ENCODE measurements around the gene SIX5. TPM values are rescaled to one million over a fixed set of nuclear protein-coding genes. Genes with fewer than 3 reads are reported as not detected.

SIX5 gene
- total RNA-seq, 2 experiments from 2014 or later, result 0.53 to 0.89 TPM

DNA sequence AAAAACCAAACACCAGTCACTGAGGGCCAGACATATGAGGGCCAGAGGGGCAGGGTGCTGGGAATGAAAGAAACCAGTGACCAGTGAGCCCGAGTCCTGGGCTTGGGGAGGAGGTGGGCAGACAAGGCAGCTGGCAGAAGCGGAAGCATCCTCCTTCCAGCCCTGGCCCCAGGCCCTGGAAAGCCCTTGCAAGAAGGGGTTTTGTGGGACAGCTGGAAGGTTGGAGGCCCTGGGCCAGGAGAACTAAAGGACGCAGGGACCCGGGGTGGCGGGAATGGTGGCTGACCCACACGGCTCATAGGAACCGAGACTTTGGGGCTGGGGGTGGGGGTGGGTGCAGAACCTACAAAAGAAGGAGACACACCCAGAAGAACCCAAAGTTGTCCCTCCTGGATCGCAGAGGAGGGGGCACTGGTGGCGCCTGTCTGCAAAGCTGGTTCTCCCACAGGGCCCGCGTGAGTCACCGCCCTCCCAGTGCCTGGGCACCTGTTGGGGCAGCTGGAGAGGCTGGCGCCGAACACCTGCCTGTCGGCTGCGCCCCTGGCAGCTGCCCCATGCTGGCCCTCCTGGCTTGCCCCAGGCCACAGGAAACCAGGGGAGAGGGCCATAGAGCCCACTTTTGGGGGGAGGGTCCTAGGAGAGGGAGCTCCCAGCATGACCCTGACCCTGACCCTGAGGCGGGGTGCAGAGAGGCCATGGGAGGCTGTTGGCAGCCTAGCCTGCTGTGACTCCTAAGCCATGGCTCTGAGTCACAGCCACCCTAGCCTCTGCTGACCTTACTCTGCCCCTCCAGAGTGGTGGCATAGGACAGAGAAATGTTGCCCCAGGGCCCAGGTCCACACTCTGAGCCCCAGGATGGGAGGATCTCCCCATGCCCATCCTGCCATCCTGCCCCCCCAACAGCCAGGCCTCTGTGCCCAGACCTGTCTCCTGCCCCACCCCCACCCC is 12.4 kb upstream of the SIX5 start:
- H3K36me3 Mint-ChIP-seq (ENCODE audit: low read depth), result peaks cover 3% of the 10 kb centered on the region
- H3K4me1 Mint-ChIP-seq (ENCODE audit: low read depth), result peaks cover 16% of the 10 kb centered on the region
- ChIA-PET POLR2A (no interaction called here), CTCF (interaction anchor here (1.2 kb wide), 1 partner anchor 12 kb away, joined by 6 read pairs; the partner anchor contains the start of gene SIX5)
- peaks cover 36% of the 10 kb centered on the region for H3K27me3 Mint-ChIP-seq (ENCODE audit: low read depth)
- H3K4me3 Mint-ChIP-seq, result no peak overlapping the region
- DNase-seq (no peak), ATAC-seq (no peak)
- H3K27ac Mint-ChIP-seq, result no peak overlapping the region
- H3K9me3 Mint-ChIP-seq (ENCODE audit: insufficient read depth), result no peaks in the 10 kb centered on the region

DNA sequence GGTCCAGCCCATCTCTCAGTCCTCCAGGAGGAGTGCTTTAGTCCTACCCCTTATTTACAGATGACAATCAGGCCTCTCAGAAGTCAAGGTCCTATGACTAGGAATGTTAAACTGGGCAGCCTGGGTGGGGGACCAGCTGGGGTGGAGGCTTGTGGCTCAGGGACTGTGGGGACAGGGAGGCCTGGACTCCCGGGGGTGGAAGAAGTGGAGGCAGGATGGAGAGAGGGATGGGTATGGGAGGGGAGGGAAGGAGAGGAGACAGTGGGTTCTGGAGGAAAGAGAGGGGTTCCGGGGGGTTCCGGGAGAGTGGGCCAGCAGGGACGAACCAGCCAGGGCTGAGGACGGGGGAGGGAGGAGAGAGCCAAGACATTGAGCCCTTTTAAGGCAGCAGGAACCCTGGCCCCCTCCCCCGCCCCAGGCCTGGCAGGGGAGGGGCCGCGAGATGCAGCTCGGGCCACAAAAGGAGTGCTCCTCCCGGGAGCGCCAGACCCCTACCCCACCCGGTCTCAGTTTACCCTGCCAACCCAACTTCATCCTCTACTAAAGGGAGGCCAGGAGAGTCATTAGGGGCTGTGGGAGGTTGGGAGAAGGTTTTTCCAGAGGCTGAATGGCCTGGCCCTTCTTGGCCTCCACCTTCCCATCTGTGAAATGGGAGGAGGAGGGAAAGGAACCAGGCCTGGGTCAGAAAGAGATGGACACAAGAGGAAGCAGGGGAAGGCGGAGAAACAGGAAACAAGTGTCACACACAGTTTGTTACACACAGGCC is 11.6 kb upstream of the SIX5 start:
- ChIA-PET CTCF (interaction anchor here (1.2 to 2.8 kb wide), 3 partner anchors 11 to 19 kb away, joined by 6 to 40 read pairs (median 9); partner anchors contain the start of gene SIX5), POLR2A (no interaction called here)
- Mint-ChIP-seq H3K36me3 (ENCODE audit: low read depth) (no peaks in the 10 kb centered on the region), H3K27ac (no peak overlapping the region), H3K4me1 (ENCODE audit: low read depth) (peaks cover 16% of the 10 kb centered on the region), H3K4me3 (no peak overlapping the region), H3K27me3 (ENCODE audit: low read depth) (peaks cover 32% of the 10 kb centered on the region), H3K9me3 (ENCODE audit: insufficient read depth) (no peaks in the 10 kb centered on the region)
- DNase-seq (no peak), ATAC-seq (no peak)

DNA sequence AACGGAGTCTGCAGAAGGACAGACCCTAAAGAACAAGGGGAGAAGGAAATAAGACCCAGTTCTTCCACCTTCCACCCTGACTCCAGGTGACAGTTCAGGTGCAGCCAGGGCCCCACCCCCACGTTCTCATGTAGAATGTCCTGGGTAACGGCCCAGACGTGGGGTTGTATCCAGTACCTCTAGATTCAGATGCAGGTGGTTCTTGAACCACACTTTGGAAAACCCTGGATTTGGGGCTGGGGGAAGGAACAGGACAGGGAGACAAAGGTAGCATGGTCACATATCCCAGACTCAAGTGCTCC is 11.0 kb upstream of the SIX5 start:
- no peak overlapping the region for H3K4me3 Mint-ChIP-seq
- CTCF ChIA-PET, result interaction anchor here (2.2 to 2.8 kb wide), 2 partner anchors 11 to 19 kb away, joined by 9 to 40 read pairs; partner anchors contain the start of gene SIX5
- no peaks in the 10 kb centered on the region for H3K9me3 Mint-ChIP-seq (ENCODE audit: insufficient read depth)
- ATAC-seq (no peak), DNase-seq (no peak)
- POLR2A ChIA-PET, result no interaction called here
- no peaks in the 10 kb centered on the region for H3K36me3 Mint-ChIP-seq (ENCODE audit: low read depth)
- H3K27me3 Mint-ChIP-seq (ENCODE audit: low read depth), result peaks cover 29% of the 10 kb centered on the region
- H3K27ac Mint-ChIP-seq, result no peak overlapping the region
- peaks cover 16% of the 10 kb centered on the region for H3K4me1 Mint-ChIP-seq (ENCODE audit: low read depth)

DNA sequence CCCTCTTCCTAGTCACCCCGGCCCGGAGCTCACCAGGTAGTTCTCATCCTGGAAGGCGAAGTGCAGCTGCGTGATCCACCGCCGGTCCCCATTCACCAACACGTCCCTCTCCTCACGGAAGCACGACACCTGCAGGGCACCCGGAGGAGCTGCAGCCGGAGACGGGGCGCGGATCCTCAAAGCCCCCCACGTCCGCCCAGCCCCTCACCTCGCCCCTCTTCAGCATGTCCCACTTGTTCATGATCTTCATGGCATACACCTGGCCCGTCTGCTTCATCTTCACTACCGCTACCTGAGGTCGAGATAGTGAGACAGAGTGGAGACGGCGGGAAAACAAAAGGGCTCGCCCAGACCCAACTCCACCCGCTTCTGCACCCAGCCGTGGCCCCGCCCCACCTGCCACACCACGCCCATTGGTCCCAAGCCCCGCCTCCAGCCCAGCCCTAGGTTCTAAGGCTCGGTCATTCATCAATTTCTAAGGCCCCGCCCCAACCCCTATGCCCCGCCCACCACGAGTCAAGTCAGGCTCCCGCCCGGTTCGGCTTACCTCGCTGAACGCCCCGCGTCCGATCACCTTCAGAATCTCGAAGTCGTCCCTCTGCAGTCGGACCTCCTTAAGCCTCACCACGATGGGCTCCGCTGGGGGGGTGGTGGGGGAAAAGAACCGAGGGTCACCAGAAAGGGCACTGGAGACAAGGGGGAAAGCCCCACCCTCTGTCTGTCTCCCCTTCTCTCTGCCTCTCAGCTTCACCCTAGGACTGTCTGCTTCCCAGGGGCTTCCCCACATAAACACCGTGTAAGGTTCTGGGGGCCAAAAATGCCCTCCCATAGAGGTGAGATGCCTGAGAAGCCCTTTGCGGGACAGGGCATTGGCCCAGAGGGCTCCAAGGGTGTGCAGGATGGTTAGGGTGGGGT is 10.4 kb upstream of the SIX5 start:
- DNase-seq (peak; percentile 87), ATAC-seq (peak; percentile 88)
- Mint-ChIP-seq H3K4me3 (peak overlapping the region; percentile 61), H3K4me1 (ENCODE audit: low read depth) (peaks cover 16% of the 10 kb centered on the region), H3K27me3 (ENCODE audit: low read depth) (peaks cover 35% of the 10 kb centered on the region), H3K9me3 (ENCODE audit: insufficient read depth) (no peaks in the 10 kb centered on the region), H3K27ac (peak overlapping the region; percentile 40), H3K36me3 (ENCODE audit: low read depth) (no peaks in the 10 kb centered on the region)
- POLR2A ChIA-PET, result interaction anchor here (1.0 kb wide), 1 partner anchor 9 kb away, joined by 4 read pairs; no protein-coding TSS in a partner anchor
- CTCF ChIA-PET, result interaction anchor here (0.6 to 2.8 kb wide), 12 partner anchors 9 to 123 kb away, joined by 3 to 40 read pairs (median 4); partner anchors contain the start of genes DMWD, FOXA3, MYPOP and QPCTL

DNA sequence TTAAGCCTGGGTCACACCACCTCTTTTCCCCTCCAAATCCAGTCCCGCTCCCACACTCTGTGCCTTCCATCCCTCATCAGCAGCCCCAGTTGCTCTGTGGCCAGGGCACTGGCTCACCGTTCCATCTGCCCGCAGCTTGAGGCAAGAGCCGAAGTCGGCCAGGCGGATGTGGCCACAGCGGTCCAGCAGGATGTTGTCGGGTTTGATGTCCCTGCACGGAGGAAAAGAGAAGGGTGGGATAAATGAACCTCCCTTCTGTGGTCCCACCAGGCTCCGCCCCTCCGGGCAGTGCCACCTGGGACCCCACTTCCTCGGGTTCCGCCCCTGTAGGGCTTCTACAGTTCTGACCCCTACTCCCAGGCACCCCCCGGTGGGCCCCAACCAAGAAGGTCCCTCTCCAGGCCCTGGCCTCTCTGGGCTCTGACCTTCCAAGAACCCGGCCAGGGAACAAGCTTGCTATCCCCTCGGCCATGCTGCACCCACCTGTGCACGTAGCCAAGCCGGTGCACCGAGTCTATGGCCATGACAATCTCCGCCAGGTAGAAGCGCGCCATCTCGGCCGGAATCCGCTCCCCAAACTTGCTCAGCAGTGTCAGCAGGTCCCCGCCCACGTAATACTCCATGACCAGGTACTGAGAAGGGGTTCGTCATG is 9.1 kb upstream of the SIX5 start:
- peaks cover 35% of the 10 kb centered on the region for H3K27me3 Mint-ChIP-seq (ENCODE audit: low read depth)
- ATAC-seq (no peak), DNase-seq (no peak)
- no peak overlapping the region for H3K4me3 Mint-ChIP-seq
- H3K36me3 Mint-ChIP-seq (ENCODE audit: low read depth), result no peaks in the 10 kb centered on the region
- H3K27ac Mint-ChIP-seq, result no peak overlapping the region
- ChIA-PET CTCF (interaction anchor here (1.4 to 2.8 kb wide), 3 partner anchors 9 to 85 kb away, joined by 8 to 40 read pairs (median 9); partner anchors contain the start of genes QPCTL and SIX5), POLR2A (no interaction called here)
- no peaks in the 10 kb centered on the region for H3K9me3 Mint-ChIP-seq (ENCODE audit: insufficient read depth)
- H3K4me1 Mint-ChIP-seq (ENCODE audit: low read depth), result peaks cover 16% of the 10 kb centered on the region

- Mint-ChIP-seq H3K27ac (no peak overlapping the region), H3K27me3 (ENCODE audit: low read depth) (peaks cover 39% of the 10 kb centered on the region), H3K4me1 (ENCODE audit: low read depth) (peaks cover 16% of the 10 kb centered on the region), H3K9me3 (ENCODE audit: insufficient read depth) (no peaks in the 10 kb centered on the region), H3K36me3 (ENCODE audit: low read depth) (no peaks in the 10 kb centered on the region), H3K4me3 (no peak overlapping the region)
- POLR2A ChIA-PET, result no interaction called here
- no peak for ATAC-seq
- CTCF ChIA-PET, result interaction anchor here (1.1 to 2.8 kb wide), 2 partner anchors 8 to 85 kb away, joined by 3 to 40 read pairs; partner anchors contain the start of genes QPCTL and SIX5
- DNase-seq, result no peak
These were observed 8.4 kb upstream of the SIX5 start for GRCh38 chr19:45777395-45777961.

DNA sequence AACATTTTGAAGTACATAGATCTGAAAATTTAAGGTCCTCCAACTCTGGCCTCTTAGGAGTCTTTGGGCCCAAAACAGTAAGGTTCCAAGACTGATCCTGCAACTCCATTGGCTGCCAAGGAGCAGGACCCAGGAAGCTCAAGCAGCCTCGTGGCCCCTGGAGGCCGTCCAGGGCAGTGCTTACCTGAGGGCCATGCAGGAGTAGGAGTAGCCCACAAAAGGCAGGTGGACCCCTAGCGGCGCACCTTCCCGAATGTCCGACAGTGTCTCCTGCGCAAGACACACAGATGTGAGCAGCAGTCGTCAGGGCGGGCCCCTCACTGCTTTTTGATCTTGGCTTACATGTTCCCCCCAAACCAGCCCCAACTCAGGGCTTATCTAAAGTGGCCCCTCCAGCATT is 5.7 kb upstream of the SIX5 start:
- ChIA-PET CTCF (interaction anchor here (0.7 to 9.4 kb wide), 3 partner anchors 16 to 42 kb away, joined by 3 to 238 read pairs (median 3); no protein-coding TSS in a partner anchor), POLR2A (no interaction called here)
- ATAC-seq (no peak), DNase-seq (no peak)
- H3K4me3 Mint-ChIP-seq, result no peak overlapping the region
- H3K36me3 Mint-ChIP-seq (ENCODE audit: low read depth), result no peaks in the 10 kb centered on the region
- peaks cover 38% of the 10 kb centered on the region for H3K27me3 Mint-ChIP-seq (ENCODE audit: low read depth)
- no peak overlapping the region for H3K27ac Mint-ChIP-seq
- no peaks in the 10 kb centered on the region for H3K9me3 Mint-ChIP-seq (ENCODE audit: insufficient read depth)
- peaks cover 27% of the 10 kb centered on the region for H3K4me1 Mint-ChIP-seq (ENCODE audit: low read depth)

GRCh38 chr19:45773384-45773783 is 4.3 kb upstream of the SIX5 start:
- Mint-ChIP-seq H3K27me3 (ENCODE audit: low read depth) (peaks cover 29% of the 10 kb centered on the region), H3K36me3 (ENCODE audit: low read depth) (no peaks in the 10 kb centered on the region), H3K9me3 (ENCODE audit: insufficient read depth) (no peaks in the 10 kb centered on the region), H3K27ac (no peak overlapping the region), H3K4me1 (ENCODE audit: low read depth) (peaks cover 20% of the 10 kb centered on the region), H3K4me3 (no peak overlapping the region)
- DNase-seq (no peak), ATAC-seq (no peak)
- CTCF ChIA-PET, result interaction anchor here (0.8 to 9.4 kb wide), 4 partner anchors 19 to 44 kb away, joined by 3 to 238 read pairs (median 7); partner anchors contain the start of gene DMWD
- POLR2A ChIA-PET, result interaction anchor here (1.3 kb wide), 1 partner anchor 42 kb away, joined by 3 read pairs; the partner anchor contains the start of gene FBXO46

DNA sequence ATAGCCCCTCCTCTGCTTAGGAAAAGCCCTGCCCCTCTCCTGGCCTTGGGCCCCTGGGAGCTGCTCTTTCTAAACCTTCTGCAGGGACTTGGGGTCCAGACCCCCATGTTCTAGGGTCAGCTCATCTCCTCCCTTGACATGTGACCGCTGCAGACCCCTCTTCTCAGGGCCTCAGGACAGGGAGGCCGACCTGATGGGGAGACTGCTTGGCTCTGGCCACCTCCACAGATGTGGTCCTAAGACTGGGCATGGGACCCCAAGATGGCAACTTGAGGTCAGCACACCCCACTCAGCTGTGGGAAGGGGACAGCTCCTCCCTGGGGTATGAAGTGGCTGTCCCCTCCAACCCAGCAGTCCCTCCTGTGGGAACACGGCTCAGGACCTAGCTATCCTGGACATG is 3.9 kb upstream of the SIX5 start:
- Mint-ChIP-seq H3K4me1 (ENCODE audit: low read depth) (peaks cover 19% of the 10 kb centered on the region), H3K36me3 (ENCODE audit: low read depth) (no peaks in the 10 kb centered on the region), H3K9me3 (ENCODE audit: insufficient read depth) (no peaks in the 10 kb centered on the region), H3K4me3 (no peak overlapping the region), H3K27me3 (ENCODE audit: low read depth) (peaks cover 30% of the 10 kb centered on the region), H3K27ac (no peak overlapping the region)
- DNase-seq, result no peak
- ATAC-seq, result no peak
- ChIA-PET POLR2A (interaction anchor here (1.3 kb wide), 1 partner anchor 42 kb away, joined by 3 read pairs; the partner anchor contains the start of gene FBXO46), CTCF (interaction anchor here (0.8 to 9.4 kb wide), 4 partner anchors 19 to 45 kb away, joined by 3 to 238 read pairs (median 7); partner anchors contain the start of gene DMWD)

DNA sequence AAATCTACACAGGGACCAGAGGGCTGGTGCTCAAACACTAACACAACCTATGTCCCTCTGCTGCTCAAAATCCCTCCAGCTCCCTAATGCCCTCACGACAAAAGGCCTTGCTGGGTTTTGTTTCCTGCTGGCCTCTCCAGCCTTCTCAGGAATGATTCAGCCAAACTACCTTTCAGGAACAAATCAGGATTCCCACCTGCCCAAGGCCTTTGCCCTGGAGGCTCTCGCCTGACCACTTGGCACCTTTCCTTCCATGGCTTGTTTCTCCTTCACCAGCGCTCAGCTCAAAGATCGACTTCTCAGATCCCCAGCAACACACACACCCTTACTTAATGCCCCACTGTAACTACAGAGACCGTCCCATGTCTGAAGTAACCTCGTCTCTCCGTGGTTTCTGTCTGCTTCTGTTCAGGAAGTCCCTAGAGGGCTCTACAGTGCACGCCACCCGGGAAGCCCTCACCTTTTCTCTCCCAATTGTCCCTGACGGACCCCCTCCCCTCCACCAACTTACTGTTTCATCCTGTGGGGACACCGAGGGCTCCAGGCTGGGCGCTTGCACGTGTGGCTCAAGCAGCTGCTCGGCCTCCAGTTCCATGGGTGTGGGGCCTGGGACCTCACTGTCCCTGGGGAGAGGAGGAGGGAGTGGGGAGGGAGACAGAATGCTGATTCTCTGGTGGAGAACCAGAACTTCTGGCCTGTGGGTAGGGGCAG is 3.2 kb upstream of the SIX5 start:
- Mint-ChIP-seq H3K4me1 (ENCODE audit: low read depth) (peaks cover 21% of the 10 kb centered on the region), H3K36me3 (ENCODE audit: low read depth) (no peaks in the 10 kb centered on the region), H3K9me3 (ENCODE audit: insufficient read depth) (no peaks in the 10 kb centered on the region), H3K27ac (no peak overlapping the region), H3K4me3 (no peak overlapping the region), H3K27me3 (ENCODE audit: low read depth) (peaks cover 29% of the 10 kb centered on the region)
- POLR2A ChIA-PET, result interaction anchor here (1.3 kb wide), 1 partner anchor 41 kb away, joined by 3 read pairs; the partner anchor contains the start of gene FBXO46
- DNase-seq (no peak), ATAC-seq (no peak)
- CTCF ChIA-PET, result interaction anchor here (0.9 to 9.4 kb wide), 4 partner anchors 20 to 45 kb away, joined by 3 to 238 read pairs (median 8); partner anchors contain the start of gene DMWD

Data from activated CD8-positive, alpha-beta T cell treated with anti-CD3 and anti-CD28 coated beads, Interleukin-2, amount 10 ng/mL, durations not matched to agents 7 days and 5 days (primary cell).